Fibroblast of mammary gland (primary cell): Measurements from ENCODE around the gene CATSPER3.

Experiments used
- DNase-seq: peaks from one replicate; pipeline ENCODE4 v3.0.0-alpha.2; 2010; ENCODE audit warnings: low read depth
- H3K4me3 ChIP-seq: 2 replicates; pipeline ENCODE4 v1.5.1; 2011; ENCODE audit warnings: low read depth, mild to moderate bottlenecking, low read length, moderate library complexity; ENCODE audit not compliant: control insufficient read depth
- TF ChIP-seq, protein P1 (sequence below): conservative IDR thresholded peaks from 2 replicates; pipeline ENCODE4 v1.5.1; 2011; ENCODE audit warnings: low read depth, low read length, inconsistent platforms; ENCODE audit not compliant: control insufficient read depth, insufficient read depth

CATSPER3 gene

GRCh38 chr5:135013947-135014570, 46.4 kb downstream of the CATSPER3 start:
- TF ChIP-seq, protein P1, sequence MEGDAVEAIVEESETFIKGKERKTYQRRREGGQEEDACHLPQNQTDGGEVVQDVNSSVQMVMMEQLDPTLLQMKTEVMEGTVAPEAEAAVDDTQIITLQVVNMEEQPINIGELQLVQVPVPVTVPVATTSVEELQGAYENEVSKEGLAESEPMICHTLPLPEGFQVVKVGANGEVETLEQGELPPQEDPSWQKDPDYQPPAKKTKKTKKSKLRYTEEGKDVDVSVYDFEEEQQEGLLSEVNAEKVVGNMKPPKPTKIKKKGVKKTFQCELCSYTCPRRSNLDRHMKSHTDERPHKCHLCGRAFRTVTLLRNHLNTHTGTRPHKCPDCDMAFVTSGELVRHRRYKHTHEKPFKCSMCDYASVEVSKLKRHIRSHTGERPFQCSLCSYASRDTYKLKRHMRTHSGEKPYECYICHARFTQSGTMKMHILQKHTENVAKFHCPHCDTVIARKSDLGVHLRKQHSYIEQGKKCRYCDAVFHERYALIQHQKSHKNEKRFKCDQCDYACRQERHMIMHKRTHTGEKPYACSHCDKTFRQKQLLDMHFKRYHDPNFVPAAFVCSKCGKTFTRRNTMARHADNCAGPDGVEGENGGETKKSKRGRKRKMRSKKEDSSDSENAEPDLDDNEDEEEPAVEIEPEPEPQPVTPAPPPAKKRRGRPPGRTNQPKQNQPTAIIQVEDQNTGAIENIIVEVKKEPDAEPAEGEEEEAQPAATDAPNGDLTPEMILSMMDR = no peak
- H3K4me3 ChIP-seq = no peak overlapping the region
- DNase-seq = peak; percentile 22

DNA sequence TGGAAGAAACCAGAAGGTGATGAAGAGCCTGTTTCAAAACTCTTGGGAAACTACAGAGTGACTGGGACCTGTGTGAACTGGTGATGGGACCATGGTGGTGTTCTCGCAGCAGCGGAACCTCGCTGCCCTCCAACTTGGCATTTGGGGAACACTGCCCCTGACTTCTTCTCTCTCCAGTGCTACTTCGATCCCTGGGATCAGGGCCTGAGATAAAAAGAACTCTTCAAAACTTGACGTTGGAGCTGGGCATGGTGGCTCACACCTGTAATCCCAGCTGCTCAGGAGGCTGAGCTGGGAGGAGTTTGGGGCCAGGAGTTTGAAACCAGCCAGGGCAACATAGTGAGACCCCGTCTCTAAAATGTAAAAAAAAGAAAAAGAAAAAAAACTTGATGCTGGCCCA, 48.2 kb downstream of the CATSPER3 start:
- H3K4me3 ChIP-seq = no peak overlapping the region
- TF ChIP-seq, protein P1 = no peak
- no peak for DNase-seq

DNA sequence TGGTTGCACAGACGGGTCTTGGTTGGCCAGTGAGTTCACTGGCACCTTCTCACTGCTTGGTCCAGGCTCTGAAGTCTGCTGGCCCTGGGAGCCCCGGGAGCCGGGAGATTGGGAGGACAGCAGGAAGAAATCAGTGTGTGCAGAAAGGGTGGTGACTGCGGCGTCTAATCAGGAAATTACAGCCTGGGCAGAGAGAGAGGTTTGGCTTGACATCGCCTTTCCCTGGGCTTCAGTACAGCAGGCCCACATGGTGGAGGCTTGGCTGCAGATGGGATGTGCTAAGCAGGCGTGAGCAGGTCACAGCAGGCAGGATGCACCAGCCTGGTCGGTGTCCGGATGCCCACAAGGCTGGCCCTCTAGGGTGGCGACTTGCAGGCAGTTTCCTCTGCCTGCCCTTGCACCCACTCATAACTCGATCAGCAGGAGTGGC, 49.2 kb downstream of the CATSPER3 start:
- no peak for DNase-seq
- TF ChIP-seq, protein P1 = no peak
- H3K4me3 ChIP-seq = no peak overlapping the region

DNA sequence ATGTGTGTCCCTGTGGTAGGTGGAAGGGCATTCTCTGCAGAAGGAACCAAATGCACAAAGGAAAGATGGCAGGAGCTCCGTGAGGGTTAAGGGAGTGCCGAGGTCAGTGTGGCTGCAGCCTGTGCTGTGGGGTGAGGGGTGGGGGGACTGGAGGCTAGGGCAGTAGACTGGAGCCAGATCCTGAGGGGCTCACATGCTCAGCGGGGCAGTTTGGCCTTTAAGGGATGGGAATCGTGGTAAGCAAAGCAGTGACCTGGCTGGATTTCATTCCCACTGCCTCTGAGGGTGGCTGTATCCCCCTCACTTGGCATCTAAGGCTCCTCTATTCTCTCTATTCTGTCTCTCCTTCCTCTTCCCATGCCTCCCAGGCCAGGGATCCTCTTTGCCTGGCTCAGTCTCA, 50.8 kb downstream of the CATSPER3 start:
- H3K4me3 ChIP-seq = no peak overlapping the region
- TF ChIP-seq, protein P1 = no peak
- DNase-seq = no peak

DNA sequence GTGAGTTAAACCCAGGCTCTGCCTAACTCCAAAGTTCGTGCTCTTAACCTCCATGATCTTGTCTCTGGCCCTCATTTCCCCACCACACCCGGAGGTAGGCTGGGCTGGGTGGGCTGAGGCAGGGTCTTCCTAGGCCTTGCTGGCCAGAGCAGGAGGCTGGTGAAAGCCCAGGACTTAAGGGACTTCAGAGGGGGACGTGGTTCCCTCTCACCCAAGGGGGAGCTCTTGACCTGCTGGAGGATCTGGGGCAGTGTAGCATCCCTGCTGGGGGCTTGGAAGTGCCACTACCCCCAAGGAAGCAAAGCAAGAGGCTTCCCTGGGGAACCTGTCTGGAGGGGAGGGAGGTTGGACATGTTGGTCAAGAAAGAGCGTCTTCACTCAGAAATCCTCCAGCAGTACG, 51.6 kb downstream of the CATSPER3 start:
- TF ChIP-seq, protein P1 = no peak
- H3K4me3 ChIP-seq = no peak overlapping the region
- no peak for DNase-seq

GRCh38 chr5:135020111-135020895, 52.6 kb downstream of the CATSPER3 start:
- H3K4me3 ChIP-seq = no peak overlapping the region
- TF ChIP-seq, protein P1 = no peak
- DNase-seq = no peak
